Uterus (tissue), 4 donors: ENCODE results near the gene F2. TPM values are rescaled to one million over a fixed set of nuclear protein-coding genes. Genes with fewer than 3 reads are reported as not detected.
A peak's percentile ranks its signal among the peaks of the same experiment; 100 is the strongest.
"Not testable (repeated sequence)": the region's sequence is repeated elsewhere in the genome, so short reads cannot be mapped to it uniquely, and the experiment has no call there.

Experiments
- DNase-seq, 2 donors: peaks; one replicate each; pipeline ENCODE4 v3.0.0-alpha.2; 2019 to 2020
- H3K27ac ChIP-seq, 2 donors: fragments of 200-600 bp; sonication (generic); 1 replicate in 1 of 2; 2 replicates in 1 of 2; pipeline ENCODE4 v1.5.1; 2016 to 2018
- H3K27me3 ChIP-seq, 2 donors: fragments of 200-600 bp; sonication (generic); one replicate each; pipeline ENCODE4 v1.5.1; 2018 to 2019; ENCODE audit warnings: control low read depth in 1 of 2
- H3K36me3 ChIP-seq, 2 donors: fragments of 200-600 bp; sonication (generic); one replicate each; pipeline ENCODE4 v1.5.1; 2019; ENCODE audit warnings: control low read depth in 1 of 2
- H3K4me1 ChIP-seq, 2 donors: fragments of 200-600 bp; sonication (generic); one replicate each; pipeline ENCODE4 v1.5.1; 2018 to 2019; ENCODE audit warnings: control low read depth in 1 of 2
- H3K4me3 ChIP-seq, 2 donors: fragments of 200-600 bp; sonication (generic); 1 replicate in 1 of 2; 2 replicates in 1 of 2; pipeline ENCODE4 v1.5.1; 2018 to 2019; ENCODE audit warnings: mild to moderate bottlenecking in 1 of 2
- H3K9me3 ChIP-seq, 2 donors: fragments of 200-600 bp; sonication (generic); one replicate each; pipeline ENCODE4 v1.5.1; 2019; ENCODE audit warnings: control low read depth in 1 of 2
- POLR2A ChIP-seq, 2 donors: fragments of 450-650 bp; IDR thresholded peaks; one replicate each; pipeline ENCODE4 v1.6.1; 2016; ENCODE audit warnings: antibody characterized with exemption in 2 of 2, mild to moderate bottlenecking in 1 of 2, moderate library complexity in 1 of 2
- intact Hi-C: fragments of 100-400 bp; cut with DNase I; formaldehyde crosslinking; loops from one replicate; pipeline ENCODE4 v1.15.1; 2023; ENCODE audit warnings: low total_unique reads
- total RNA-seq, 4 donors: library from RNA; depleted of rRNA in 3 of 4; stranded (reverse); fragments of >200 nt in 3 of 4; gene quantifications; one replicate each; pipeline versions ENCODE4 v1.1.0 to v1.2.4, GENCODE V29; 2014 to 2023
- TF ChIP-seq, protein P1 (sequence below), 4 experiments: fragments of 200-600 bp in 2 of 4; fragments of 450-650 bp in 2 of 4; sonication (generic) in 2 of 4; IDR thresholded peaks; one replicate each; pipeline ENCODE4 v1.5.1; 2016 to 2019; ENCODE audit warnings: antibody characterized with exemption in 4 of 4, mild to moderate bottlenecking in 2 of 4, moderate library complexity in 1 of 4
- donor health status: DM: yes; HTN: yes; CAD: no.

The F2 gene
- total RNA-seq, 4 donors from 2014 or later: 0.27 TPM; not detected in 3

DNA sequence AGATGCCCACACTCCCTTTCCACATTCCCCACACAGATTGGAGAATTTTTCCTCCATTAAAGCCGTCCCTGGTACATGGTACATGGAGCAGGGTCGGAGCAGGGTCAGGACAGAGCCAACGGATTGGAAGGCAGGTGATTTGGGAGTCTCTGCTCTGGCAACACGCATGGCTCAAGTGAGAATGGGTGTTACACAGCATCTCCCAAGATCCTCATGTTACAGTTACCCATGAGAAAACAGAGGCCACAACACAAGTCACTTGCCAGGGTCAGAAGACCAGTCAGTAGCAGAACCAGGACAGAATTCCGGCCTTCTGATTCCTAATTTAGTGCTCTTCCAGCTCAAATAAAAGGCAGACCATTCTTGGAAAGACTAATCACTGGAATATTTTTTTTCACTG lies 7.7 kb upstream of the F2 start:
- no peak overlapping the region for H3K4me3 ChIP-seq
- no peaks in the 10 kb centered on the region for H3K36me3 ChIP-seq
- no peaks in the 10 kb centered on the region for H3K27me3 ChIP-seq
- no peaks in the 10 kb centered on the region for H3K4me1 ChIP-seq
- H3K27ac ChIP-seq: peak overlapping the region; percentile 87 to 90
- TF ChIP-seq, protein P1, sequence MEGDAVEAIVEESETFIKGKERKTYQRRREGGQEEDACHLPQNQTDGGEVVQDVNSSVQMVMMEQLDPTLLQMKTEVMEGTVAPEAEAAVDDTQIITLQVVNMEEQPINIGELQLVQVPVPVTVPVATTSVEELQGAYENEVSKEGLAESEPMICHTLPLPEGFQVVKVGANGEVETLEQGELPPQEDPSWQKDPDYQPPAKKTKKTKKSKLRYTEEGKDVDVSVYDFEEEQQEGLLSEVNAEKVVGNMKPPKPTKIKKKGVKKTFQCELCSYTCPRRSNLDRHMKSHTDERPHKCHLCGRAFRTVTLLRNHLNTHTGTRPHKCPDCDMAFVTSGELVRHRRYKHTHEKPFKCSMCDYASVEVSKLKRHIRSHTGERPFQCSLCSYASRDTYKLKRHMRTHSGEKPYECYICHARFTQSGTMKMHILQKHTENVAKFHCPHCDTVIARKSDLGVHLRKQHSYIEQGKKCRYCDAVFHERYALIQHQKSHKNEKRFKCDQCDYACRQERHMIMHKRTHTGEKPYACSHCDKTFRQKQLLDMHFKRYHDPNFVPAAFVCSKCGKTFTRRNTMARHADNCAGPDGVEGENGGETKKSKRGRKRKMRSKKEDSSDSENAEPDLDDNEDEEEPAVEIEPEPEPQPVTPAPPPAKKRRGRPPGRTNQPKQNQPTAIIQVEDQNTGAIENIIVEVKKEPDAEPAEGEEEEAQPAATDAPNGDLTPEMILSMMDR (IDR thresholded peaks at IDR 0.05): no peak
- TF ChIP-seq POLR2A (IDR thresholded peaks at IDR 0.05): no peak
- intact Hi-C loops: no loop called here
- no peak for DNase-seq
- H3K9me3 ChIP-seq: no peaks in the 10 kb centered on the region

DNA sequence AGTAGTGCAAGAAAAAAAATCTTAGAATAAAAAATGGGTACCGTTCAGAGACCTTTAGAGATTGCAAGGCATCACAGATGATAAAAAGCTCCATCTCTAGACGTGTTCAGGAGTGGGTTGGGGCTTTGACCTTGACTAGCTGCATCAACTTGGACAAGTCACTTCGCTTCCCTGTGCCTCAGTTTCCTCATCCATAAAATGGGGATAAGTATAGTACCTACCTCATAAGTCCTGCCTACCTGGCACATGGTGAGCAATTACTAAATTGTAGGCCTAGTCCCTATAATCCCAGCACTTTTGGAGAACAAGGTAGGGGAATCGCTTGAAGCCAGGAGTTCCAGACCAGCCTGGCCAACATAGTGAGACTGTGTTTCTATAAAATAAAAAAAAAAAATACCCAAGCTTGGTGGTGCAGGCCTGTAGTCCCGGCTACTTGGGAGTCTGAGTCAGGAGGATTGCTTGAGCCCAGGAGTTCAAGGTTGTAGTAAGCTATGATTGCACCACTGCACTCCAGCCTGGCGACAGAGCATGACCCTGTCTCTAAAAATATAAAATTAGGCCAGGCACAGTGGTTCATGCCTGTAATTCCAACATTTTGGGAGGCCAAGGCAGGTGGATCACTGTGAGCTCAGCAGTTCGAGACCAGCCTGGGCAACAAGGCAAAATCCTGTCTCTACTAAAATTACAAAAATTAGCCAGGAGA lies 6.0 kb upstream of the F2 start:
- intact Hi-C loops: no loop called here
- peak overlapping the region in 1 of 2 donors; percentile 90 for H3K27ac ChIP-seq
- no peak overlapping the region for H3K4me3 ChIP-seq
- DNase-seq: no peak
- TF ChIP-seq, protein P1 (IDR thresholded peaks at IDR 0.05): no peak
- TF ChIP-seq POLR2A (IDR thresholded peaks at IDR 0.05): no peak
- H3K27me3 ChIP-seq: no peaks in the 10 kb centered on the region
- no peaks in the 10 kb centered on the region for H3K4me1 ChIP-seq
- H3K9me3 ChIP-seq: no peaks in the 10 kb centered on the region
- H3K36me3 ChIP-seq: no peaks in the 10 kb centered on the region

DNA sequence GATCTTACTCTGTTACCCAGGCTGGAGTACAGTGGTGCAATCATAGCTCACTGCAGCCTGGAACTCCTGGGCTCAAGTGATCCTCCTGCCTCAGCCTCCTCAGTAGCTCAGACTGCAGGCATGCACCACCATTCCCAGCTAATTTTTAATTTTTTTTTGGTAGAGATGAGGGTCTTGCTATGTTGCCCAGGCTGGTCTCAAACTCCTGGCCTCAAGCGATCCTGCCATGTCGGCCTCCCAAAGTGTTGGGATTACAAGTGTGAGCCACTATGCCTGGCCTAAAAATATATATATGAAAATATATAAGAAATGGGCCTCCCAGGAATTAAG lies 1.2 kb upstream of the F2 start:
- H3K4me1 ChIP-seq, H3K27me3 ChIP-seq, H3K4me3 ChIP-seq, DNase-seq, H3K27ac ChIP-seq, intact Hi-C loops, H3K9me3 ChIP-seq, H3K36me3 ChIP-seq: not testable (repeated sequence)

DNA sequence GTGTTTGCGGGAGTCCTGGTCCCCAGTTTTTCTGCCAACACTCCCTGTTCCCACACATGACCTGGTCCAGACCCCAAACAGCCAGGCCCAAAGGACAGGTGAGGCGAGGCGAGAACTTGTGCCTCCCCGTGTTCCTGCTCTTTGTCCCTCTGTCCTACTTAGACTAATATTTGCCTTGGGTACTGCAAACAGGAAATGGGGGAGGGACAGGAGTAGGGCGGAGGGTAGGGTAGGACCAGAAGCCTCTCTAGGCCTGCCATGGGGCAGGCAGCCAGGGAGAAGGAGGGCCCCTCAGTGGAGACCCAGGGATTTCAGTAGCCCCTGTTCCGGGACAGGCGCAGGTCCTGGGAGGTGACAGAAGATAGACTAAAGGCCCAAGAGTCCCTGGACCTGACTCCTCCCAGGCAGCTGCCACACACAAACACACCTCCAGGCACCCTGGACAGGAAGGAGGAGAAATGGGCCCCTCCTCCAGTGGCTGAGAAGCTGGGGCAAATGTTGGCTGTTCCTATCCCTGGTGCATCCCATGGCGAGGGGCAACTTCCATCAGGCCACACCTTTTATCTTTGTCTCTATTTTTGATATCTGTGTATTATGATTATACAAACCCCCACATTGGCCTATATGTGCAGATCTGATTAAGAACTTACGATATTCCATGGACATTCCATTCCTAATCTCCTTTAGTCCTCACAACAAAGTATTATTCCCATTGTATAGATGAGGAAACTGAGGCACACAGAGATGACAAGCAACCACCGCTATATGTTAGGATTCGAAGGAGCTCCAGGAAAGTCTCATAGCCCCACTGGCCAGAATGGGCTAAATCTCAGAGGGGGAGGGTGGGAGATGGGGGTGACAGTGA lies 626 bp upstream of the F2 start:
- no peaks in the 10 kb centered on the region for H3K36me3 ChIP-seq
- H3K4me1 ChIP-seq: no peaks in the 10 kb centered on the region
- no peak for TF ChIP-seq POLR2A (IDR thresholded peaks at IDR 0.05)
- TF ChIP-seq, protein P1 (IDR thresholded peaks at IDR 0.05): no peak
- H3K27me3 ChIP-seq: no peaks in the 10 kb centered on the region
- no peak overlapping the region for H3K27ac ChIP-seq
- intact Hi-C loops: no loop called here
- no peaks in the 10 kb centered on the region for H3K9me3 ChIP-seq
- no peak overlapping the region for H3K4me3 ChIP-seq
- DNase-seq: no peak

DNA sequence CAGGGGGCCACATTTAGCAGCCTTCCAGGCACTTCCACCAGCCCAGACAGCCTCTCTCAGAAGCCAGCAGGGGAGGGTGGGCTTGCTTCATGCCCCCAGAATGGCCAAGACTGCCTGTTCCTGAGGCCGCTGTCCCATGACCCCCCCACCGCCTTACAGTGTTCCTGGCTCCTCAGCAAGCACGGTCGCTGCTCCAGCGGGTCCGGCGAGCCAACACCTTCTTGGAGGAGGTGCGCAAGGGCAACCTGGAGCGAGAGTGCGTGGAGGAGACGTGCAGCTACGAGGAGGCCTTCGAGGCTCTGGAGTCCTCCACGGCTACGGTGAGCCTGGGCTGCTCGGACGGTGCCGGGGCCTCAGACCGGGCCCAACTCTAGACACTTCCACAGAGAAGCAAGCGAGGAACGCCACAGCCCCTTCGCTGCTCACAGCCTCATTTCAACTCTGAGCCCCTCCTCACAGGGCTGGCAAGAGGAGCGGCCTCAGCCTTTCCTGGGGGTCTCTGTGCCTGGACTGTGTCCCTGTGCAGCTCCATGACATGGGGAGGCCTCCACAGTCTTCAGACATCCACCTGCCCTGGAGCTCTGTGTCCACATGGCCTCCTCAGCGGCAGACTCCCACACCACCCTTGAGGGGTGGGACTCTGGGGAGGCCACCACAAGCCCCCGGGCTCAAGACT lies 668 bp downstream of the F2 start:
- intact Hi-C loops: no loop called here
- TF ChIP-seq POLR2A (IDR thresholded peaks at IDR 0.05): no peak
- Histone ChIP-seq H3K36me3 (no peaks in the 10 kb centered on the region), H3K4me3 (no peak overlapping the region), H3K9me3 (no peaks in the 10 kb centered on the region), H3K27me3 (no peaks in the 10 kb centered on the region), H3K27ac (no peak overlapping the region), H3K4me1 (no peaks in the 10 kb centered on the region)
- DNase-seq: no peak

DNA sequence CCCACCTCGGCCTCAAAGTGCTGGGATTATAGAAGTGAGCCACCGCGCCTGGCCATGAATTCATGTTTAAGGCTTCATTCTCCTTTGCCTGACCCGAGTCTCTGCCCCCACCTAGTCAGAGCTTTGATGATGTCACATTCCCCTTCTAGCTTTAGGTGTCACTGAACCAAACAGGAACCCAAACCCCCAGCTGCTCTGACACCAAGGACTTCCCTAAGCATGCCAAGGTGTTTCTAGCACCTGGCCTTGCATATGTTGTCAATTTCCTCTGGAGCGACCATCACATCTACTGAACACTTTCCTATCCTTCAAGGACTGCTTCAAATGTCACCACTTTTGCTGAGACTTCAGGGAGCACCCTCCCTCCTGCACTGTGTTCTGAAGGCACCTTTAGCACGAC lies 2.3 kb downstream of the F2 start:
- Histone ChIP-seq H3K27ac (no peak overlapping the region), H3K4me1 (no peaks in the 10 kb centered on the region), H3K27me3 (no peaks in the 10 kb centered on the region), H3K36me3 (no peaks in the 10 kb centered on the region), H3K4me3 (no peak overlapping the region), H3K9me3 (no peaks in the 10 kb centered on the region)
- intact Hi-C loops: no loop called here
- DNase-seq: no peak
- no peak for TF ChIP-seq POLR2A (IDR thresholded peaks at IDR 0.05)
- TF ChIP-seq, protein P1 (IDR thresholded peaks at IDR 0.05): no peak
